WI38 (cell line): ENCODE data around the gene GJD2.

Experiments
- H3K4me3 ChIP-seq: 2 replicates; pipeline ENCODE4 v1.5.1; 2011; ENCODE audit warnings: low read depth, mild to moderate bottlenecking, control low read depth, low read length
- CTCF ChIP-seq: IDR thresholded peaks from 2 replicates; pipeline ENCODE4 v1.5.1; 2012; ENCODE audit warnings: low read depth, mild to moderate bottlenecking, control low read depth, low read length

GJD2 gene

GRCh38 chr15:34757262-34757661 is 2.5 kb upstream of the GJD2 start:
- H3K4me3 ChIP-seq = no peak overlapping the region
- TF ChIP-seq CTCF = no peak

- TF ChIP-seq CTCF = no peak
- H3K4me3 ChIP-seq = no peak overlapping the region
These were observed 598 bp upstream of the GJD2 start for GRCh38 chr15:34755419-34755773.

GRCh38 chr15:34754171-34754601 is 612 bp downstream of the GJD2 start:
- no peak overlapping the region for H3K4me3 ChIP-seq
- TF ChIP-seq CTCF = no peak

GRCh38 chr15:34753236-34753894 is 1.4 kb downstream of the GJD2 start:
- no peak for TF ChIP-seq CTCF
- H3K4me3 ChIP-seq = no peak overlapping the region

- no peak for TF ChIP-seq CTCF
- H3K4me3 ChIP-seq = no peak overlapping the region
These were observed 5.1 kb downstream of the GJD2 start for GRCh38 chr15:34749691-34750090.

GRCh38 chr15:34739346-34739745 is 15.5 kb downstream of the GJD2 start:
- no peak overlapping the region for H3K4me3 ChIP-seq
- TF ChIP-seq CTCF = no peak

- TF ChIP-seq CTCF = no peak
- H3K4me3 ChIP-seq = no peak overlapping the region
These were observed 16.8 kb downstream of the GJD2 start for GRCh38 chr15:34738002-34738401.
